HG02798 (cell line): ENCODE results near the gene CFAP46.
"Not testable (repeated sequence)": the region's sequence is repeated elsewhere in the genome, so short reads cannot be mapped to it uniquely, and the experiment has no call there.

Source experiments
- ATAC-seq: cut with Tn5 transposase; IDR thresholded peaks from one replicate; pipeline ENCODE4 v1.9.1; 2021; ENCODE audit warnings: mild to moderate bottlenecking; ENCODE audit not compliant: unreplicated experiment, poor library complexity

The CFAP46 gene

GRCh38 chr10:132964707-132965410 lies 22.5 kb upstream of the CFAP46 start:
- ATAC-seq = not testable (repeated sequence)

- no peak for ATAC-seq
These were observed 21.9 kb upstream of the CFAP46 start for GRCh38 chr10:132964231-132964630.

- ATAC-seq = no peak
These were observed 21.1 kb upstream of the CFAP46 start for GRCh38 chr10:132963430-132963960.

GRCh38 chr10:132962623-132963429 lies 20.5 kb upstream of the CFAP46 start:
- ATAC-seq = peak; percentile 30

- peak; percentile 59 for ATAC-seq
These were observed 19.6 kb upstream of the CFAP46 start for GRCh38 chr10:132961787-132962622.

- ATAC-seq = no peak
These were observed 19.0 kb upstream of the CFAP46 start for GRCh38 chr10:132961420-132961786.

GRCh38 chr10:132960631-132961419 lies 18.5 kb upstream of the CFAP46 start:
- no peak for ATAC-seq

- ATAC-seq = no peak
These were observed 17.7 kb upstream of the CFAP46 start for GRCh38 chr10:132960071-132960472.

- no peak for ATAC-seq
These were observed 17.2 kb upstream of the CFAP46 start for GRCh38 chr10:132959559-132959961.

- no peak for ATAC-seq
These were observed 16.7 kb upstream of the CFAP46 start for GRCh38 chr10:132958883-132959558.

- no peak for ATAC-seq
These were observed 15.9 kb upstream of the CFAP46 start for GRCh38 chr10:132957981-132958882.

GRCh38 chr10:132957131-132957530 lies 14.8 kb upstream of the CFAP46 start:
- no peak for ATAC-seq

GRCh38 chr10:132956259-132956658 lies 13.9 kb upstream of the CFAP46 start:
- not testable (repeated sequence) for ATAC-seq

- ATAC-seq = no peak
These were observed 13.1 kb upstream of the CFAP46 start for GRCh38 chr10:132955479-132955878.

- no peak for ATAC-seq
These were observed 11.1 kb upstream of the CFAP46 start for GRCh38 chr10:132953428-132953827.

- no peak for ATAC-seq
These were observed 9.6 kb upstream of the CFAP46 start for GRCh38 chr10:132951926-132952325.

- ATAC-seq = no peak
These were observed 6.0 kb upstream of the CFAP46 start for GRCh38 chr10:132948351-132948750.

- no peak for ATAC-seq
These were observed 5.5 kb upstream of the CFAP46 start for GRCh38 chr10:132947843-132948242.
